Cardiac muscle cell (in vitro differentiated cells and primary cell): ENCODE data around the gene SPON1. TPM values are rescaled to one million over a fixed set of nuclear protein-coding genes. Genes with fewer than 3 reads are reported as not detected.

Experiments
- DNase-seq, 2 donors: peaks; one replicate each; pipeline versions ENCODE4 v3.0.0 to v3.0.0-alpha.2; 2010 to 2017; ENCODE audit warnings: low read depth in 1 of 2, low spot score in 1 of 2
- H3K27ac ChIP-seq: fragments of 200-600 bp; sonication (generic); 2 replicates; pipeline ENCODE4 v1.5.1; 2016
- H3K27me3 ChIP-seq: fragments of 200-600 bp; sonication (generic); 2 replicates; pipeline ENCODE4 v1.6.0; 2016; ENCODE audit warnings: control low read depth
- H3K36me3 ChIP-seq: fragments of 200-600 bp; sonication (generic); 2 replicates; pipeline ENCODE4 v1.5.1; 2016; ENCODE audit warnings: control low read depth
- H3K4me1 ChIP-seq: fragments of 200-600 bp; sonication (generic); 2 replicates; pipeline ENCODE4 v1.8.1; 2017; ENCODE audit warnings: low read depth, mild to moderate bottlenecking, mixed run types
- H3K4me3 ChIP-seq: fragments of 200-600 bp; sonication (generic); 2 replicates; pipeline ENCODE4 v1.5.1; 2016; ENCODE audit warnings: mild to moderate bottlenecking
- H3K9me3 ChIP-seq: fragments of 200-600 bp; sonication (generic); 2 replicates; pipeline ENCODE4 v1.5.1; 2017; ENCODE audit warnings: low read depth, mild to moderate bottlenecking, control low read depth
- polyA plus RNA-seq: library from polyadenylated mRNA; unstranded; fragments of >200 nt; fragmentation: Nextera tagmentation; extraction: Ambion mirVana; gene quantifications from 2 replicates; pipeline ENCODE4 v1.2.1, GENCODE V29; 2016
- total RNA-seq: library from RNA; depleted of rRNA; stranded (reverse); fragments of >200 nt; gene quantifications from 2 replicates; pipeline ENCODE4 v1.2.3, GENCODE V29; 2016
- TF ChIP-seq, protein P1 (sequence below): IDR thresholded peaks from 2 replicates; pipeline ENCODE4 v1.5.1; 2012; ENCODE audit warnings: low read depth, mild to moderate bottlenecking, low read length

The SPON1 gene
- total and polyA plus RNA-seq, 2 experiments from 2014 or later, result 13.3 to 22.0 TPM

DNA sequence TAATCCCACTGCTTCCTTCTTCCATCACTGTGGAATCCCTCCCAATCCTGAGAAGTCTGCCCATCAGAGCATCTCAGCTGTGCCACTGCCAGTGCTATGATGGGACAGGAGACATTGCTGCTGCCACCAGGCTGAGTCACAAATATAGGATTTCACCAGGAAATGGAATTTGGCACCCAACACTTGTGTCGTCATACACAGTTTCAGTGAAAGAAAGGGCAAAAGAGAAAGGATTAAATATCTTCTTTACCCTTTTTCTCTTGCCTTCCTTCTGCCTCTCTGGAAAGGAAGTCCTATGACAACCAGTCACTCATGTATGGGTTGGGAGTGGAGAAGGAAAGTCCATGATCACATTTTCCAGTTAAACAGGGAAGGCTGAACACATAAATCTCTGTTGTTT, 133.4 kb downstream of the SPON1 start:
- H3K4me3 ChIP-seq, result no peak overlapping the region
- no peaks in the 10 kb centered on the region for H3K36me3 ChIP-seq
- TF ChIP-seq, protein P1, sequence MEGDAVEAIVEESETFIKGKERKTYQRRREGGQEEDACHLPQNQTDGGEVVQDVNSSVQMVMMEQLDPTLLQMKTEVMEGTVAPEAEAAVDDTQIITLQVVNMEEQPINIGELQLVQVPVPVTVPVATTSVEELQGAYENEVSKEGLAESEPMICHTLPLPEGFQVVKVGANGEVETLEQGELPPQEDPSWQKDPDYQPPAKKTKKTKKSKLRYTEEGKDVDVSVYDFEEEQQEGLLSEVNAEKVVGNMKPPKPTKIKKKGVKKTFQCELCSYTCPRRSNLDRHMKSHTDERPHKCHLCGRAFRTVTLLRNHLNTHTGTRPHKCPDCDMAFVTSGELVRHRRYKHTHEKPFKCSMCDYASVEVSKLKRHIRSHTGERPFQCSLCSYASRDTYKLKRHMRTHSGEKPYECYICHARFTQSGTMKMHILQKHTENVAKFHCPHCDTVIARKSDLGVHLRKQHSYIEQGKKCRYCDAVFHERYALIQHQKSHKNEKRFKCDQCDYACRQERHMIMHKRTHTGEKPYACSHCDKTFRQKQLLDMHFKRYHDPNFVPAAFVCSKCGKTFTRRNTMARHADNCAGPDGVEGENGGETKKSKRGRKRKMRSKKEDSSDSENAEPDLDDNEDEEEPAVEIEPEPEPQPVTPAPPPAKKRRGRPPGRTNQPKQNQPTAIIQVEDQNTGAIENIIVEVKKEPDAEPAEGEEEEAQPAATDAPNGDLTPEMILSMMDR, result no peak
- no peaks in the 10 kb centered on the region for H3K4me1 ChIP-seq
- DNase-seq, result no peak
- H3K27ac ChIP-seq, result no peak overlapping the region
- no peaks in the 10 kb centered on the region for H3K9me3 ChIP-seq
- H3K27me3 ChIP-seq, result no peaks in the 10 kb centered on the region

DNA sequence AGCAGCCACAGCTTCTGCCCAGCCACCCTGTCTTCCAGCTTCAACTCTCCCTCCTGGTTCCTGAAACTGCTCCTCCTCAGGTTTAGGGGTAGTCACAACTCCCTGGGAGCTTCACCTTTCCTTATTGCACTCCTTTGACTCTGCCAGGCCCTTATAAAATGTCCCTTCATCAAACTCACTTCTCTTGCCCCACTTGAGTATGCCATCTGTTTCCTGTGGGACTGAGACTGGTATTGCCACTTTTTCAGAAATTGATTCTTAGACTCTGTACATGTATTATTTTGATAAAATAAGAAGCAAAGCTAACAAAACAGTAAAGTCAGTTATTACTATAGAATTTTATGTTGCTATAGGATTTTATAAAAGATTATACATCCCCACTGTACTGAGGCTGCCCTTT, 134.1 kb downstream of the SPON1 start:
- Histone ChIP-seq H3K36me3 (no peaks in the 10 kb centered on the region), H3K27me3 (no peaks in the 10 kb centered on the region), H3K27ac (no peak overlapping the region), H3K4me1 (no peaks in the 10 kb centered on the region), H3K9me3 (no peaks in the 10 kb centered on the region), H3K4me3 (no peak overlapping the region)
- no peak for DNase-seq
- TF ChIP-seq, protein P1, result no peak

DNA sequence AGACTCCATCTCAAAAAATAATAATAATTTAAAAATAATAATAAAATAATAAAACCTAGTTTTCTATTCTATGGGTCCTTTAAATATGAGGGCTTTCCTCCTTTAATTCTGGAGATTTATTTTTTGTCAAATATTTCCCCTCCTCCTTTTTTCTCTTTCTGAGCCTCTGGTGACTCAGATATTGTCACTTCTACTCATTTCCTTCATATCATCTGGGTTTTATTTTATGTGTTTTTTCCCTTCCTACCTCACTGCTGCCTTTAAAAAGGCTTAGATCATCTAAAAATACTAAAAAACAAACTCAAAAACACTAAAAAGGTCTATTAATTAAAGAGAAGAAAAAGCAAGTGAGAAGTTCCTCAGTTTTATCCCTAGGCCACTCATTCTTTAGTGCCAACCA, 138.9 kb downstream of the SPON1 start:
- TF ChIP-seq, protein P1, result no peak
- no peak overlapping the region for H3K4me3 ChIP-seq
- H3K27me3 ChIP-seq, result no peaks in the 10 kb centered on the region
- H3K9me3 ChIP-seq, result no peaks in the 10 kb centered on the region
- H3K36me3 ChIP-seq, result no peaks in the 10 kb centered on the region
- H3K27ac ChIP-seq, result no peak overlapping the region
- no peaks in the 10 kb centered on the region for H3K4me1 ChIP-seq
- DNase-seq, result no peak

DNA sequence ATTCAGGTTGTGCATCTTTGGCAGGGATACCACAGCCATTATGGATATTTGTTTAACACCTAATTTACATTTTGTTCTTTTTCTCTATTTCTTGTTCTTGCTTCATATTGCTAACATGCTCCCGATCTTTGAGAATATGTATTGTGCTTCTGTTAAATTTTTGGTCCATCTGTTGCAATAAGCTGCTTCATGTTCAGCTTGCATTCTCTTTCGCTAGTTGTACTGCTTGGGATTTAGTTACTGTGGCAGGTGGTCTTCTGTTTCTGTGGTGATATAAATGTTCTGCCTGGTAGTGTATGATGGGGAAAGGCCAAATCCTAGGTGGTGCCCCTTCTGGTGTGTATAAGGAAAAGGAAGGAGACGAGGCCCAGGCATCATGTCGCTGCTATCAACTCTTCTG, 140.2 kb downstream of the SPON1 start:
- Histone ChIP-seq H3K27me3 (no peaks in the 10 kb centered on the region), H3K4me1 (no peaks in the 10 kb centered on the region), H3K4me3 (no peak overlapping the region), H3K27ac (no peak overlapping the region), H3K36me3 (no peaks in the 10 kb centered on the region), H3K9me3 (no peaks in the 10 kb centered on the region)
- TF ChIP-seq, protein P1, result no peak
- DNase-seq, result no peak

DNA sequence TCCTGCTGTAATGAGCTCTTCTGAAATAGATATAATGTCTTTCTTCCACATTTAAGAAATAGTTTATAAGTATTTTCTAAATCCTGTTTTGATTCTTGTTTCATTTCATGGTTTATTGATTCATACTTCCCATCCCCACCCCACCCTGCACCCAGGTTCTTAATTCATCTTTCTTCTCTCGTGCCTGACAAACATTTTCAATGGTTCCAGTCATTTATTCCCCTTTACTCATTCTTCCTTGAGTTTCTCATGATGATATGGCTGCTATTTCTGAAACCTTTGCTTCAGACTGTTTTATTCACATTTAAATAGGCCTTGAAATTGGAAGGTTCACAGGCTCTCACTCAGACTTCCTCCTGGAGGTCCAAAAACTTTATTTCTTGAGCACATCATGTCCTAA, 142.9 kb downstream of the SPON1 start:
- no peak for DNase-seq
- Histone ChIP-seq H3K9me3 (no peaks in the 10 kb centered on the region), H3K27ac (no peak overlapping the region), H3K4me3 (no peak overlapping the region), H3K4me1 (no peaks in the 10 kb centered on the region), H3K27me3 (no peaks in the 10 kb centered on the region), H3K36me3 (no peaks in the 10 kb centered on the region)
- TF ChIP-seq, protein P1, result no peak
